ENCODE measurements around the gene DUS2.

DUS2 gene

GRCh38 chr16:68047987-68048386 lies 24.9 kb downstream of the DUS2 start:
- no peak for DNase-seq

DNA sequence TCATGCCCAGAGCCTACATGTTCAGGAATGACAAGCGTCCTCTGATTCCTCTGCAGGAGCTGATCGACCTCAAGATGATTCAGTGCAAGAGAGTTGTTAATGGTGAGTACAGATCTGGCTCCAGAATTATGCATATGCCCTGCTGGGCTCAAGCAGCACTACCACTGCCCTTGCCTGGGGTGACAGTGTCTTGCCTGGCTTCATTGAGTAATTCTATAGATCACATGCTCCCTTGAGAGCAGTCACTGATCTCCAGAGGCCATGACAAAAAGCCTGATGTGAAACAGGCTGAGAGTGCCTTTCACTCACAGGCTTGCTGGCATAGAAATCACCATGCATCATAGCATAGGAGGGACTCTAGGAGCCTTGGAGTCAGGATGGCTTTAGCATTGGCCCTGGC lies 26.4 kb downstream of the DUS2 start:
- DNase-seq = no peak

- no peak for DNase-seq
Measured at GRCh38 chr16:68055395-68055794, 32.3 kb downstream of the DUS2 start.

DNA sequence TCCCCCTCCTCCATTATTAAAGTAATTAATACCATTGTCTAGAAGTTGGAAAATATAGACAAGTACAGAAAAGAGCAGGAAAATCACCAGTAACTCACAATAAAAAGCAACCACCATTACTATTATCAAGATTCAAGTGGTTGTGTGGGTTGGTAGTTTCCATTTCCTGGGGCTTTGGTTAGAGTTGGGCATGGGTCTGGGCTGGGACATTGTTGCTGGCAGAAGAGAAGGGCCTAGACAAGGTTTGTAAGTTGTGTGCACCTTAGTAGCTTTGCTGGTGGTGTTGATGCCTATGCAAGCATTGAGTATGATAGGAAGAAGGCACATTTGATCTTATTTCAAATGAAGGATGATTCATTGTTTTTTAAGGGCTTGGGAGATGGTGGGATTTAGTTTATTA lies 36.7 kb downstream of the DUS2 start:
- DNase-seq = no peak

- DNase-seq = no peak
Measured at GRCh38 chr16:68061396-68061795, 38.3 kb downstream of the DUS2 start.

- no peak for DNase-seq
Measured at GRCh38 chr16:68062910-68063393, 39.9 kb downstream of the DUS2 start.

- DNase-seq = peak; percentile 45
Measured at GRCh38 chr16:68064791-68065365, 41.8 kb downstream of the DUS2 start.

GRCh38 chr16:68065716-68066305 lies 42.7 kb downstream of the DUS2 start:
- DNase-seq = no peak

- DNase-seq = no peak
Measured at GRCh38 chr16:68066763-68067162, 43.7 kb downstream of the DUS2 start.

DNA sequence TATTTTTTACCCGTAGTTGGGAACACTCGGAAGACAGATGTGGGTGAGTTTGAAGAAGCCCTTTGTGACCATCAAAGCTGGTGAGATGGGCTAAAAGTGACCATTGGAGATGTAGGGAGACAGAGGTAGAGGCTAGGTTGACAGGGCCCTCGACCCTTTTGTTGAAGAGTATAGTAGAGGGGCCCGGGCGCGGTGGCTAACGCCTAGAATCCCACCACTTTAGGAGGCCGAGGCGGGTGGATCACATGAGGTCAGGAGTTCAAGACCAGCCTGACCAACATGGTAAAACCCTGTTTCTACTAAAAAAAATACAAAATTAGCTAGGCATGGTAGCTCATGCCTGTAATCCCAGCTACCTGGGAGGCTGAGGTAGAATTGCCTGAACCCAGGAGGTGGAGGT lies 45.8 kb downstream of the DUS2 start:
- no peak for DNase-seq

- no peak for DNase-seq
Measured at GRCh38 chr16:68069511-68070248, 46.6 kb downstream of the DUS2 start.

GRCh38 chr16:68070249-68070730 lies 47.2 kb downstream of the DUS2 start:
- no peak for DNase-seq

GRCh38 chr16:68070806-68071517 lies 47.9 kb downstream of the DUS2 start:
- no peak for DNase-seq

DNA sequence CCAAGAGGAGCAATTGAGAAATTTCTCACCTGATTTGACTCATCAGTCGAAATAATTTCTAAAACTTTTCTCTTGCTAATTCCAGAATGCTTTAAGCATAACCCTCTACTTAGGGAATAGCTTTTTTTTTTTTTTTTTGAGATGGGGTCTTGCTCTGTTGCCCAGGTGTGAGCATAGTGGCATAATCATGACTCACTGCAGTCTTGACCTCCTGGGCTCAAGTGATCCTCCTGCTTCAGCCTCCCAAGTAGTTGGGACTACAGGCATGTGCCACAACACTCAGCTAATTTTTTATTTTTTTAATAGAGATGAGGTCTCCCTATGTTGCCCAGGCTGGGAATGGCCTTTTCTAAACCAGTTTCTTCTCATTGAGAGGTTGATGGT lies 48.4 kb downstream of the DUS2 start:
- no peak for DNase-seq

- no peak for DNase-seq
Measured at GRCh38 chr16:68072038-68072695, 49.1 kb downstream of the DUS2 start.

GRCh38 chr16:68073902-68074760 lies 51.0 kb downstream of the DUS2 start:
- DNase-seq = no peak

- DNase-seq = no peak
Measured at GRCh38 chr16:68074850-68075555, 51.9 kb downstream of the DUS2 start.

GRCh38 chr16:68075980-68076379 lies 52.9 kb downstream of the DUS2 start:
- DNase-seq = no peak

- no peak for DNase-seq
Measured at GRCh38 chr16:68076560-68076959, 53.5 kb downstream of the DUS2 start.

GRCh38 chr16:68077866-68078700 lies 55.0 kb downstream of the DUS2 start:
- no peak for DNase-seq
